HPDE6-E6E7 (cell line): ENCODE results near the gene OSBPL7.
"Not testable (repeated sequence)": the region's sequence is repeated elsewhere in the genome, so short reads cannot be mapped to it uniquely, and the experiment has no call there.

ENCODE experiments used
- DNase-seq: peaks from one replicate; pipeline ENCODE4 v3.0.0; 2011; ENCODE audit warnings: missing footprints; ENCODE audit errors: extremely low spot score

The OSBPL7 gene

GRCh38 chr17:47773649-47774048 lies 47.9 kb downstream of the OSBPL7 start:
- DNase-seq, result not testable (repeated sequence)

GRCh38 chr17:47763913-47764582 lies 57.5 kb downstream of the OSBPL7 start:
- DNase-seq, result no peak

- no peak for DNase-seq
These were observed 58.9 kb downstream of the OSBPL7 start for GRCh38 chr17:47762728-47763127.

GRCh38 chr17:47760409-47761140 lies 61.0 kb downstream of the OSBPL7 start:
- DNase-seq, result no peak

GRCh38 chr17:47757386-47757785 lies 64.2 kb downstream of the OSBPL7 start:
- no peak for DNase-seq
